Neural progenitor cell (in vitro differentiated cells): ENCODE measurements around the gene TRIM34. TPM values are rescaled to one million over a fixed set of nuclear protein-coding genes. Genes with fewer than 3 reads are reported as not detected.

Experiments used
- DNase-seq: peaks from one replicate; pipeline ENCODE4 v3.0.0-alpha.2; 2016; ENCODE audit warnings: low spot score
- H2AFZ ChIP-seq: fragments of 200-600 bp; sonication (generic); replicated peaks from 2 replicates; pipeline ENCODE4 v1.6.1; 2016; ENCODE audit warnings: antibody characterized with exemption
- H3F3A ChIP-seq: fragments of 200-600 bp; sonication (generic); 2 replicates; pipeline ENCODE4 v1.6.1; 2016; ENCODE audit warnings: antibody characterized with exemption, low read depth
- H3K27ac ChIP-seq: fragments of 200-600 bp; sonication (generic); 2 replicates; pipeline ENCODE4 v1.5.1; 2016; ENCODE audit warnings: mild to moderate bottlenecking
- H3K27me3 ChIP-seq: fragments of 200-600 bp; sonication (generic); 2 replicates; pipeline ENCODE4 v1.6.1; 2016; ENCODE audit warnings: mild to moderate bottlenecking, moderate library complexity
- H3K36me3 ChIP-seq: fragments of 200-600 bp; sonication (generic); 2 replicates; pipeline ENCODE4 v1.5.1; 2016
- H3K4me1 ChIP-seq: fragments of 200-600 bp; sonication (generic); 2 replicates; pipeline ENCODE4 v1.6.1; 2016; ENCODE audit warnings: mixed run types
- H3K4me2 ChIP-seq: fragments of 200-600 bp; sonication (generic); 2 replicates; pipeline ENCODE4 v1.6.1; 2016
- H3K4me3 ChIP-seq: fragments of 200-600 bp; sonication (generic); 2 replicates; pipeline ENCODE4 v1.5.1; 2016
- H3K79me2 ChIP-seq: fragments of 200-600 bp; sonication (generic); 2 replicates; pipeline ENCODE4 v1.6.1; 2016; ENCODE audit warnings: low read depth
- H3K9ac ChIP-seq: fragments of 200-600 bp; sonication (generic); 2 replicates; pipeline ENCODE4 v1.6.1; 2016
- H3K9me3 ChIP-seq: fragments of 200-600 bp; sonication (generic); 2 replicates; pipeline ENCODE4 v1.5.1; 2016; ENCODE audit warnings: low read depth
- H4K20me1 ChIP-seq: fragments of 200-600 bp; sonication (generic); 2 replicates; pipeline ENCODE4 v1.6.1; 2016; ENCODE audit warnings: low read depth
- H3K27ac Mint-ChIP-seq: 3 replicates; pipeline ENCODE4 v1.8.0; 2021; ENCODE audit warnings: mixed read lengths
- H3K27me3 Mint-ChIP-seq: 2 replicates; pipeline ENCODE4 v1.8.0; 2022; ENCODE audit warnings: low read depth, mild to moderate bottlenecking, inconsistent platforms, moderate library complexity, mixed read lengths; ENCODE audit not compliant: insufficient read depth
- H3K36me3 Mint-ChIP-seq: 3 replicates; pipeline ENCODE4 v1.8.0; 2021; ENCODE audit warnings: mixed read lengths
- H3K4me1 Mint-ChIP-seq: 3 replicates; pipeline ENCODE4 v1.8.0; 2021; ENCODE audit warnings: mixed read lengths
- H3K4me3 Mint-ChIP-seq: 3 replicates; pipeline ENCODE4 v1.8.0; 2021; ENCODE audit warnings: mild to moderate bottlenecking, moderate library complexity, mixed read lengths
- H3K9me3 Mint-ChIP-seq: 3 replicates; pipeline ENCODE4 v1.8.0; 2020; ENCODE audit warnings: mixed read lengths
- CTCF ChIP-seq: fragments of 200-600 bp; sonication (generic); IDR thresholded peaks from 2 replicates; pipeline ENCODE4 v1.5.1; 2017; ENCODE audit warnings: antibody characterized with exemption, mild to moderate bottlenecking
- EZH2 ChIP-seq: fragments of 200-600 bp; sonication (generic); IDR thresholded peaks from 2 replicates; pipeline ENCODE4 v1.6.1; 2017; ENCODE audit warnings: antibody characterized with exemption, mild to moderate bottlenecking, moderate library complexity
- EZH2phosphoT487 ChIP-seq: fragments of 200-600 bp; sonication (generic); IDR thresholded peaks from 2 replicates; pipeline ENCODE4 v1.6.1; 2017; ENCODE audit warnings: antibody characterized with exemption
- total RNA-seq: library from RNA; depleted of rRNA; stranded (reverse); fragments of >200 nt; gene quantifications from 2 replicates; pipeline ENCODE4 v1.2.3, GENCODE V29; 2015; ENCODE audit warnings: low replicate concordance

Gene TRIM34
- total RNA-seq, 1 donor from 2014 or later = 4.5 TPM

GRCh38 chr11:5608808-5609207 is 16.0 kb upstream of the TRIM34 start:
- Histone ChIP-seq H2AFZ (no peak overlapping the region), H3K4me3 (no peak overlapping the region), H3K9me3 (no peaks in the 10 kb centered on the region), H3K79me2 (no peaks in the 10 kb centered on the region), H3K36me3 (no peaks in the 10 kb centered on the region), H3K27ac (no peak overlapping the region), H3K27me3 (no peaks in the 10 kb centered on the region), H3K4me2 (no peak overlapping the region), H3K9ac (no peak overlapping the region), H3K4me1 (no peaks in the 10 kb centered on the region), H3F3A (no peaks in the 10 kb centered on the region), H4K20me1 (no peaks in the 10 kb centered on the region)
- Mint-ChIP-seq H3K9me3 (no peaks in the 10 kb centered on the region), H3K4me3 (no peak overlapping the region), H3K27me3 (peaks cover 2% of the 10 kb centered on the region), H3K4me1 (no peaks in the 10 kb centered on the region), H3K36me3 (no peaks in the 10 kb centered on the region), H3K27ac (no peak overlapping the region)
- TF ChIP-seq CTCF = no peak
- no peak for TF ChIP-seq EZH2phosphoT487
- no peak for TF ChIP-seq EZH2
- DNase-seq = no peak

- no peaks in the 10 kb centered on the region for H4K20me1 ChIP-seq
- H3K27ac ChIP-seq = no peak overlapping the region
- no peaks in the 10 kb centered on the region for H3K27me3 Mint-ChIP-seq
- H2AFZ ChIP-seq = no peak overlapping the region
- TF ChIP-seq EZH2phosphoT487 = no peak
- TF ChIP-seq EZH2 = no peak
- no peak for TF ChIP-seq CTCF
- H3K4me1 Mint-ChIP-seq = no peaks in the 10 kb centered on the region
- no peak overlapping the region for H3K27ac Mint-ChIP-seq
- H3K79me2 ChIP-seq = no peaks in the 10 kb centered on the region
- no peaks in the 10 kb centered on the region for H3K4me1 ChIP-seq
- no peak overlapping the region for H3K4me3 ChIP-seq
- no peaks in the 10 kb centered on the region for H3K9me3 Mint-ChIP-seq
- DNase-seq = no peak
- H3K9me3 ChIP-seq = no peaks in the 10 kb centered on the region
- no peak overlapping the region for H3K4me2 ChIP-seq
- no peaks in the 10 kb centered on the region for H3K27me3 ChIP-seq
- H3K9ac ChIP-seq = no peak overlapping the region
- no peaks in the 10 kb centered on the region for H3K36me3 Mint-ChIP-seq
- no peak overlapping the region for H3K4me3 Mint-ChIP-seq
- H3F3A ChIP-seq = no peaks in the 10 kb centered on the region
- no peaks in the 10 kb centered on the region for H3K36me3 ChIP-seq
Observed at GRCh38 chr11:5610446-5610845, 14.4 kb upstream of the TRIM34 start.

GRCh38 chr11:5611627-5612026 is 13.2 kb upstream of the TRIM34 start:
- no peak overlapping the region for H3K4me3 ChIP-seq
- no peaks in the 10 kb centered on the region for H4K20me1 ChIP-seq
- H2AFZ ChIP-seq = no peak overlapping the region
- H3K4me2 ChIP-seq = no peak overlapping the region
- no peaks in the 10 kb centered on the region for H3K79me2 ChIP-seq
- peak; percentile 17 for DNase-seq
- no peaks in the 10 kb centered on the region for H3K9me3 Mint-ChIP-seq
- no peaks in the 10 kb centered on the region for H3K36me3 ChIP-seq
- no peaks in the 10 kb centered on the region for H3K9me3 ChIP-seq
- no peaks in the 10 kb centered on the region for H3F3A ChIP-seq
- H3K9ac ChIP-seq = no peak overlapping the region
- no peak overlapping the region for H3K4me3 Mint-ChIP-seq
- H3K27ac ChIP-seq = no peak overlapping the region
- H3K27me3 Mint-ChIP-seq = no peaks in the 10 kb centered on the region
- TF ChIP-seq EZH2phosphoT487 = no peak
- peak; percentile 35 for TF ChIP-seq CTCF
- TF ChIP-seq EZH2 = no peak
- no peaks in the 10 kb centered on the region for H3K4me1 ChIP-seq
- no peak overlapping the region for H3K27ac Mint-ChIP-seq
- H3K4me1 Mint-ChIP-seq = no peaks in the 10 kb centered on the region
- no peaks in the 10 kb centered on the region for H3K36me3 Mint-ChIP-seq
- H3K27me3 ChIP-seq = no peaks in the 10 kb centered on the region

- no peak overlapping the region for H3K27ac Mint-ChIP-seq
- Histone ChIP-seq H3K27ac (no peak overlapping the region), H3K79me2 (no peaks in the 10 kb centered on the region), H3K36me3 (no peaks in the 10 kb centered on the region), H3K9me3 (no peaks in the 10 kb centered on the region), H3K27me3 (no peaks in the 10 kb centered on the region), H4K20me1 (no peaks in the 10 kb centered on the region), H2AFZ (peak overlapping the region; percentile 42), H3K4me3 (no peak overlapping the region), H3K4me2 (no peak overlapping the region), H3K9ac (no peak overlapping the region), H3K4me1 (no peaks in the 10 kb centered on the region), H3F3A (no peaks in the 10 kb centered on the region)
- no peaks in the 10 kb centered on the region for H3K36me3 Mint-ChIP-seq
- no peaks in the 10 kb centered on the region for H3K9me3 Mint-ChIP-seq
- DNase-seq = no peak
- H3K4me3 Mint-ChIP-seq = no peak overlapping the region
- no peaks in the 10 kb centered on the region for H3K27me3 Mint-ChIP-seq
- TF ChIP-seq EZH2 (no peak), EZH2phosphoT487 (no peak), CTCF (no peak)
- H3K4me1 Mint-ChIP-seq = no peaks in the 10 kb centered on the region
Observed at GRCh38 chr11:5618807-5619206, 6.0 kb upstream of the TRIM34 start.
